HEK293 (cell line): ENCODE data around the gene ZNF296.

ENCODE experiments used
- CTCF ChIA-PET: fragments of 350-600 bp; formaldehyde crosslinking; extraction: SDS; loops from one replicate; lab custom pipeline; 2021; ENCODE audit warnings: antibody characterized with exemption; lab: Yijun Ruan, JAX
- POLR2A ChIA-PET: fragments of 300-600 bp; formaldehyde crosslinking; extraction: SDS; loops from one replicate; lab custom pipeline; 2020; ENCODE audit warnings: antibody characterized with exemption, inconsistent platforms; lab: Yijun Ruan, JAX
- H3K27ac ChIP-seq: fragments of 200-500 bp; sonication (Bioruptor generic); 2 replicates; pipeline ENCODE4 v1.5.1; 2014; ENCODE audit warnings: low read depth, low read length, control low read depth, inconsistent platforms; ENCODE audit errors: extremely low read depth
- H3K36me3 ChIP-seq, 2 experiments: fragments of 200-500 bp in 1 of 2; sonication (Bioruptor generic) in 1 of 2; 1 replicate in 1 of 2; 2 replicates in 1 of 2; pipeline ENCODE4 v1.5.1; 2014 to 2017; ENCODE audit warnings: inconsistent platforms in 2 of 2, low read length in 2 of 2; ENCODE audit not compliant: control insufficient read depth in 2 of 2, insufficient read depth in 1 of 2
- H3K4me1 ChIP-seq: fragments of 200-500 bp; sonication (Bioruptor generic); 2 replicates; pipeline ENCODE4 v1.5.1; 2014; ENCODE audit warnings: mild to moderate bottlenecking, low read length, inconsistent platforms; ENCODE audit not compliant: control insufficient read depth, insufficient read depth
- H3K4me3 ChIP-seq: 2 replicates; pipeline ENCODE4 v1.5.1; 2011; ENCODE audit warnings: low read depth, mild to moderate bottlenecking, control low read depth, low read length, moderate library complexity
- H3K9me3 ChIP-seq: fragments of 200-500 bp; sonication (Bioruptor generic); 2 replicates; pipeline ENCODE4 v1.5.1; 2014; ENCODE audit warnings: low read depth, low read length, inconsistent platforms; ENCODE audit not compliant: control insufficient read depth, insufficient read depth
- KLF16 ChIP-seq: fragments of 450-650 bp; formaldehyde crosslinking; IDR thresholded peaks from 2 replicates; pipeline ENCODE4 v1.5.1; 2017; ENCODE audit warnings: missing biosample characterization, missing genetic modification characterization
- KLF8 ChIP-seq: fragments of 450-650 bp; formaldehyde crosslinking; IDR thresholded peaks from 2 replicates; pipeline ENCODE4 v1.5.1; 2016; ENCODE audit warnings: missing biosample characterization, missing genetic modification characterization
- MZF1 ChIP-seq: fragments of 450-650 bp; formaldehyde crosslinking; IDR thresholded peaks from 2 replicates; pipeline ENCODE4 v1.5.1; 2017; ENCODE audit warnings: missing biosample characterization, missing genetic modification characterization, borderline replicate concordance
- PRDM4 ChIP-seq: fragments of 450-650 bp; formaldehyde crosslinking; IDR thresholded peaks from 2 replicates; pipeline ENCODE4 v1.5.1; 2017; ENCODE audit warnings: missing biosample characterization, missing genetic modification characterization
- SALL2 ChIP-seq: fragments of 450-650 bp; formaldehyde crosslinking; IDR thresholded peaks from 2 replicates; pipeline ENCODE4 v1.5.0; 2017; ENCODE audit warnings: missing biosample characterization, mild to moderate bottlenecking, missing genetic modification characterization, borderline replicate concordance
- SP3 ChIP-seq: fragments of 450-650 bp; formaldehyde crosslinking; IDR thresholded peaks from 2 replicates; pipeline ENCODE4 v1.5.1; 2016; ENCODE audit warnings: missing biosample characterization, missing genetic modification characterization
- TSHZ1 ChIP-seq: fragments of 450-650 bp; formaldehyde crosslinking; IDR thresholded peaks from 2 replicates; pipeline ENCODE4 v1.5.1; 2016; ENCODE audit warnings: missing biosample characterization, missing genetic modification characterization, borderline replicate concordance
- ZBTB8A ChIP-seq: fragments of 450-650 bp; formaldehyde crosslinking; IDR thresholded peaks from 2 replicates; pipeline ENCODE4 v1.5.1; 2016; ENCODE audit warnings: missing biosample characterization, missing genetic modification characterization
- ZFP3 ChIP-seq: fragments of 450-650 bp; formaldehyde crosslinking; IDR thresholded peaks from 2 replicates; pipeline ENCODE4 v1.5.1; 2016; ENCODE audit warnings: low read depth, missing biosample characterization, missing genetic modification characterization
- ZNF146 ChIP-seq: fragments of 450-650 bp; formaldehyde crosslinking; IDR thresholded peaks from 2 replicates; pipeline ENCODE4 v1.5.1; 2016; ENCODE audit warnings: missing biosample characterization, missing genetic modification characterization
- ZNF169 ChIP-seq: fragments of 450-650 bp; formaldehyde crosslinking; IDR thresholded peaks from 2 replicates; pipeline ENCODE4 v1.5.1; 2016; ENCODE audit warnings: missing biosample characterization, missing genetic modification characterization
- ZNF335 ChIP-seq: fragments of 450-650 bp; formaldehyde crosslinking; conservative IDR thresholded peaks from 2 replicates; pipeline ENCODE4 v1.5.1; 2016; ENCODE audit warnings: missing biosample characterization, missing genetic modification characterization
- ZNF341 ChIP-seq: fragments of 450-650 bp; formaldehyde crosslinking; IDR thresholded peaks from 2 replicates; pipeline ENCODE4; 2016; ENCODE audit warnings: low read depth, missing biosample characterization, missing genetic modification characterization
- ZNF362 ChIP-seq: fragments of 450-650 bp; formaldehyde crosslinking; IDR thresholded peaks from 2 replicates; pipeline ENCODE4 v1.5.1; 2016; ENCODE audit warnings: missing biosample characterization, missing genetic modification characterization
- ZNF514 ChIP-seq: fragments of 450-650 bp; formaldehyde crosslinking; IDR thresholded peaks from 2 replicates; pipeline ENCODE4 v1.5.1; 2016; ENCODE audit warnings: missing biosample characterization, missing genetic modification characterization
- ZNF548 ChIP-seq: fragments of 450-650 bp; formaldehyde crosslinking; IDR thresholded peaks from 2 replicates; pipeline ENCODE4 v1.5.1; 2016; ENCODE audit warnings: missing biosample characterization, missing genetic modification characterization
- ZNF561 ChIP-seq: fragments of 450-650 bp; IDR thresholded peaks from 2 replicates; pipeline ENCODE4 v1.5.1; 2018; ENCODE audit warnings: missing biosample characterization, missing genetic modification characterization, borderline replicate concordance
- ZNF621 ChIP-seq: fragments of 450-650 bp; formaldehyde crosslinking; IDR thresholded peaks from 2 replicates; pipeline ENCODE4 v1.5.1; 2017; ENCODE audit warnings: missing biosample characterization, missing genetic modification characterization
- ZNF692 ChIP-seq: fragments of 450-650 bp; formaldehyde crosslinking; IDR thresholded peaks from 2 replicates; pipeline ENCODE4 v1.5.1; 2016; ENCODE audit warnings: missing biosample characterization, missing genetic modification characterization
- ZNF707 ChIP-seq: fragments of 450-650 bp; formaldehyde crosslinking; IDR thresholded peaks from 2 replicates; pipeline ENCODE4 v1.5.1; 2016; ENCODE audit warnings: missing biosample characterization, missing genetic modification characterization
- ZNF76 ChIP-seq: fragments of 450-650 bp; formaldehyde crosslinking; IDR thresholded peaks from 2 replicates; pipeline ENCODE4; 2016; ENCODE audit warnings: low read depth, missing biosample characterization, missing genetic modification characterization, borderline replicate concordance
- ZXDB ChIP-seq: fragments of 450-650 bp; formaldehyde crosslinking; IDR thresholded peaks from 2 replicates; pipeline ENCODE4 v1.5.1; 2016; ENCODE audit warnings: missing biosample characterization, missing genetic modification characterization

ZNF296 gene

GRCh38 chr19:45094137-45094536 lies 17.9 kb upstream of the ZNF296 start:
- Histone ChIP-seq H3K4me1 (peaks cover 38% of the 10 kb centered on the region), H3K9me3 (no peaks in the 10 kb centered on the region), H3K27ac (no peak overlapping the region; the same call in 1 of the 2 replicates), H3K36me3 (peaks cover 13 to 29% of the 10 kb centered on the region in 2 experiments; a peak in 2 of 3 replicates), H3K4me3 (peak overlapping the region; percentile 91)
- ChIA-PET POLR2A (no interaction called here), CTCF (interaction anchor here (0.8 to 4.1 kb wide), 2 partner anchors 31 to 40 kb away, joined by 3 to 30 read pairs; no protein-coding TSS in a partner anchor)
- TF ChIP-seq MZF1 (tag by site-specific recombination) (no peak), ZNF341 (tag by site-specific recombination) (no peak), TSHZ1 (tag by site-specific recombination) (no peak), PRDM4 (no peak), ZNF335 (tag by site-specific recombination) (no peak), KLF8 (tag by site-specific recombination) (no peak), ZNF707 (tag by site-specific recombination) (no peak), SP3 (tag by site-specific recombination) (no peak), ZNF362 (tag by site-specific recombination) (no peak), ZXDB (tag by site-specific recombination) (no peak), ZNF561 (tag by site-specific recombination) (no peak), SALL2 (tag by site-specific recombination) (no peak), ZNF169 (tag by site-specific recombination) (no peak), ZNF548 (tag by site-specific recombination) (no peak)

GRCh38 chr19:45092747-45093678 lies 16.7 kb upstream of the ZNF296 start, which contains the start of gene PPP1R37:
PPP1R37 (plus strand) TSS chr19:45093179; CDS start chr19:45093326, 147 bp downstream.
- Histone ChIP-seq H3K9me3 (no peaks in the 10 kb centered on the region), H3K4me3 (peak within 1 kb of the TSS; percentile 91), H3K36me3 (peaks cover 23 to 32% of the 10 kb centered on the region in 2 experiments; a peak in 2 of 3 replicates), H3K4me1 (peaks cover 27% of the 10 kb centered on the region), H3K27ac (peak within 1 kb of the TSS; percentile 96)
- ChIA-PET CTCF (interaction anchor here (0.6 to 4.1 kb wide), 11 partner anchors 10 to 392 kb away, joined by 3 to 30 read pairs (median 4); partner anchors contain the start of gene CLASRP), POLR2A (interaction anchor here (0.6 to 2.9 kb wide), 19 partner anchors 9 to 223 kb away, joined by 3 to 54 read pairs (median 8); partner anchors contain the start of genes BLOC1S3, CLASRP, GEMIN7 and RELB)
- TF ChIP-seq ZNF514 (no peak), ZNF146 (tag by site-specific recombination) (no peak), KLF16 (tag by site-specific recombination) (peak; percentile 99), ZNF76 (tag by site-specific recombination) (peak; percentile 88), ZNF621 (tag by site-specific recombination) (no peak), ZNF692 (tag by site-specific recombination) (peak; percentile 79), ZFP3 (tag by site-specific recombination) (no peak), ZBTB8A (tag by site-specific recombination) (peak; percentile 56)
